ENCODE measurements around the gene INPP5F. TPM values are rescaled to one million over a fixed set of nuclear protein-coding genes. Genes with fewer than 3 reads are reported as not detected.

Gene INPP5F
- polyA plus RNA-seq, 1 donor (not counting 4 experiments of a cell fraction or from before 2014, with no cell fraction given), result 21.1 TPM

GRCh38 chr10:119715628-119716505 lies 10.0 kb upstream of the INPP5F start:
- H3K9ac ChIP-seq (ENCODE audit: control insufficient read depth, extremely low read depth, insufficient read depth, low read length), result no peak overlapping the region
- dilution Hi-C loops (cut with MboI; ENCODE audit: extremely low pct_ligation_motif_present, low sequenced_read_pairs), result no loop called here
- H3K36me3 ChIP-seq (ENCODE audit: control insufficient read depth in 2 of 2, extremely low read depth in 1 of 2, insufficient read depth in 2 of 2, low read length in 2 of 2), result no peaks in the 10 kb centered on the region
- no peak overlapping the region for H3K4me3 ChIP-seq (ENCODE audit: control insufficient read depth in 2 of 3, extremely low read depth in 1 of 3, insufficient read depth in 2 of 3, low read depth in 1 of 3, low read length in 3 of 3)
- no peak overlapping the region for H3K4me2 ChIP-seq (ENCODE audit: control insufficient read depth, extremely low read depth, insufficient read depth, low read depth, low read length)
- no peaks in the 10 kb centered on the region for H3K4me1 ChIP-seq (ENCODE audit: control insufficient read depth, extremely low read depth, insufficient read depth, low read length)
- no peaks in the 10 kb centered on the region for H3K9me1 ChIP-seq (ENCODE audit: control insufficient read depth, extremely low read depth, insufficient read depth, low read length)
- no peak overlapping the region for H2AFZ ChIP-seq (ENCODE audit: control insufficient read depth, low read length)
- FAIRE-seq (no peak), DNase-seq (ENCODE audit: low read depth, low spot score) (no peak)
- H3K27me3 ChIP-seq (ENCODE audit: control insufficient read depth, extremely low read depth, insufficient read depth, low read length), result no peaks in the 10 kb centered on the region
- H3K27ac ChIP-seq (ENCODE audit: control insufficient read depth, insufficient read depth, low read length), result no peak overlapping the region
- H4K20me1 ChIP-seq (ENCODE audit: control insufficient read depth, extremely low read depth, insufficient read depth, low read length), result no peaks in the 10 kb centered on the region
- TF ChIP-seq CTCF (optimal IDR thresholded peaks at IDR 0.05 in 1 of 3, IDR thresholded peaks at IDR 0.05 in 1 of 3, conservative IDR thresholded peaks at IDR 0.05 in 1 of 3; ENCODE audit: extremely low read depth in 1 of 3, insufficient read depth in 2 of 3, low read length in 3 of 3), result no peak
- no peak for TF ChIP-seq EZH2 (IDR thresholded peaks at IDR 0.05; ENCODE audit: low read length)
- no peaks in the 10 kb centered on the region for H3K9me3 ChIP-seq (ENCODE audit: control insufficient read depth, low read depth, low read length)
- no peaks in the 10 kb centered on the region for H3K79me2 ChIP-seq (ENCODE audit: control insufficient read depth, insufficient read depth, low read length)

GRCh38 chr10:119723161-119723560 lies 2.7 kb upstream of the INPP5F start:
- Histone ChIP-seq H3K9me3 (ENCODE audit: control insufficient read depth, low read depth, low read length) (no peaks in the 10 kb centered on the region), H3K4me2 (ENCODE audit: control insufficient read depth, extremely low read depth, insufficient read depth, low read depth, low read length) (no peak overlapping the region), H4K20me1 (ENCODE audit: control insufficient read depth, extremely low read depth, insufficient read depth, low read length) (no peaks in the 10 kb centered on the region), H3K4me3 (ENCODE audit: control insufficient read depth in 2 of 3, extremely low read depth in 1 of 3, insufficient read depth in 2 of 3, low read depth in 1 of 3, low read length in 3 of 3) (no peak overlapping the region), H3K9ac (ENCODE audit: control insufficient read depth, extremely low read depth, insufficient read depth, low read length) (no peak overlapping the region), H3K79me2 (ENCODE audit: control insufficient read depth, insufficient read depth, low read length) (peaks cover 19% of the 10 kb centered on the region), H3K27ac (ENCODE audit: control insufficient read depth, insufficient read depth, low read length) (no peak overlapping the region), H3K4me1 (ENCODE audit: control insufficient read depth, extremely low read depth, insufficient read depth, low read length) (peaks cover 25% of the 10 kb centered on the region), H2AFZ (ENCODE audit: control insufficient read depth, low read length) (no peak overlapping the region), H3K27me3 (ENCODE audit: control insufficient read depth, extremely low read depth, insufficient read depth, low read length) (no peaks in the 10 kb centered on the region), H3K9me1 (ENCODE audit: control insufficient read depth, extremely low read depth, insufficient read depth, low read length) (no peaks in the 10 kb centered on the region), H3K36me3 (ENCODE audit: control insufficient read depth in 2 of 2, extremely low read depth in 1 of 2, insufficient read depth in 2 of 2, low read length in 2 of 2) (no peaks in the 10 kb centered on the region)
- dilution Hi-C loops (cut with MboI; ENCODE audit: extremely low pct_ligation_motif_present, low sequenced_read_pairs), result no loop called here
- DNase-seq (ENCODE audit: low read depth, low spot score) (no peak), FAIRE-seq (no peak)
- TF ChIP-seq CTCF (optimal IDR thresholded peaks at IDR 0.05 in 1 of 3, IDR thresholded peaks at IDR 0.05 in 1 of 3, conservative IDR thresholded peaks at IDR 0.05 in 1 of 3; ENCODE audit: extremely low read depth in 1 of 3, insufficient read depth in 2 of 3, low read length in 3 of 3) (no peak), EZH2 (IDR thresholded peaks at IDR 0.05; ENCODE audit: low read length) (no peak)
